C4-2B (cell line): ENCODE results near the gene SSU72.

Experiments used
- H3K27ac ChIP-seq: fragments of 450-650 bp; 2 replicates; pipeline ENCODE4 v1.5.1; 2017
- ZFX ChIP-seq: fragments of 450-650 bp; IDR thresholded peaks from 2 replicates; pipeline ENCODE4 v1.6.1; 2017
- TF ChIP-seq, protein P1 (sequence below): fragments of 450-650 bp; conservative IDR thresholded peaks from 2 replicates; pipeline ENCODE4 v1.5.1; 2017; ENCODE audit warnings: mild to moderate bottlenecking

The SSU72 gene

DNA sequence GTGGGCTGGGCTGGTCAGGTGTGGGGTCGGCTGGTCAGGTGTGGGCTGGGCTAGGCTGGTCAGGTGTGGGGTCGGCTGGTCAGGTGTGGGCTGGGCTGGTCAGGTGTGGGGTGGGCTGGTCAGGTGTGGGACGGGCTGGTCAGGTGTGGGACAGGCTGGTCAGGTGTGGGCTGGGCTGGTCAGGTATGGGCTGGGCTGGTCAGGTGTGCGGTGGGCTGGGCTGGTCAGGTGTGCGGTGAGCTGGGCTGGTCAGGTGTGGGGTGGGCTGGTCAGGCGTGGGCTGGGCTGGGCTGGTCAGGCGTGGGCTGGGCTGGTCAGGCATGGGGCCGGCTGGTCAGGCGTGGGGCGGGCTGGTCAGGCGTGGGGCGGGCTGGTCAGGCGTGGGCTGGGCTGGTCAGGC is 31.6 kb upstream of the SSU72 start:
- no peak overlapping the region for H3K27ac ChIP-seq
- no peak for TF ChIP-seq ZFX
- TF ChIP-seq, protein P1, sequence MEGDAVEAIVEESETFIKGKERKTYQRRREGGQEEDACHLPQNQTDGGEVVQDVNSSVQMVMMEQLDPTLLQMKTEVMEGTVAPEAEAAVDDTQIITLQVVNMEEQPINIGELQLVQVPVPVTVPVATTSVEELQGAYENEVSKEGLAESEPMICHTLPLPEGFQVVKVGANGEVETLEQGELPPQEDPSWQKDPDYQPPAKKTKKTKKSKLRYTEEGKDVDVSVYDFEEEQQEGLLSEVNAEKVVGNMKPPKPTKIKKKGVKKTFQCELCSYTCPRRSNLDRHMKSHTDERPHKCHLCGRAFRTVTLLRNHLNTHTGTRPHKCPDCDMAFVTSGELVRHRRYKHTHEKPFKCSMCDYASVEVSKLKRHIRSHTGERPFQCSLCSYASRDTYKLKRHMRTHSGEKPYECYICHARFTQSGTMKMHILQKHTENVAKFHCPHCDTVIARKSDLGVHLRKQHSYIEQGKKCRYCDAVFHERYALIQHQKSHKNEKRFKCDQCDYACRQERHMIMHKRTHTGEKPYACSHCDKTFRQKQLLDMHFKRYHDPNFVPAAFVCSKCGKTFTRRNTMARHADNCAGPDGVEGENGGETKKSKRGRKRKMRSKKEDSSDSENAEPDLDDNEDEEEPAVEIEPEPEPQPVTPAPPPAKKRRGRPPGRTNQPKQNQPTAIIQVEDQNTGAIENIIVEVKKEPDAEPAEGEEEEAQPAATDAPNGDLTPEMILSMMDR, result no peak

DNA sequence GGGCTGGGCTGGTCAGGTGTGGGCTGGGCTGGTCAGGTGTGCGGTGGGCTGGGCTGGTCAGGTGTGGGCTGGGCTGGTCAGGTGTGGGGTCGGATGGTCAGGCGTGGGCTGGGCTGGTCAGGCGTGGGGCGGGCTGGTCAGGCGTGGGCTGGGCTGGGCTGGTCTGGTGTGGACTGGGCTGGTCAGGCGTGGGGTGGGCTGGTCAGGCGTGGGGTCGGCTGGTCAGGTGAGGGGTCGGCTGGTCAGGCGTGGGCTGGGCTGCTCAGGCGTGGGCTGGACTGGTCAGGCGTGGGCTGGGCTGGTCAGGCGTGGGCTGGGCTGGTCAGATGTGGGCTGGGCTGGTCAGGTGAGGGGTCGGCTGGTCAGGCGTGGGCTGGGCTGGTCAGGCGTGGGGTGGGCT is 31.1 kb upstream of the SSU72 start:
- TF ChIP-seq, protein P1, result no peak
- no peak for TF ChIP-seq ZFX
- H3K27ac ChIP-seq, result no peak overlapping the region

DNA sequence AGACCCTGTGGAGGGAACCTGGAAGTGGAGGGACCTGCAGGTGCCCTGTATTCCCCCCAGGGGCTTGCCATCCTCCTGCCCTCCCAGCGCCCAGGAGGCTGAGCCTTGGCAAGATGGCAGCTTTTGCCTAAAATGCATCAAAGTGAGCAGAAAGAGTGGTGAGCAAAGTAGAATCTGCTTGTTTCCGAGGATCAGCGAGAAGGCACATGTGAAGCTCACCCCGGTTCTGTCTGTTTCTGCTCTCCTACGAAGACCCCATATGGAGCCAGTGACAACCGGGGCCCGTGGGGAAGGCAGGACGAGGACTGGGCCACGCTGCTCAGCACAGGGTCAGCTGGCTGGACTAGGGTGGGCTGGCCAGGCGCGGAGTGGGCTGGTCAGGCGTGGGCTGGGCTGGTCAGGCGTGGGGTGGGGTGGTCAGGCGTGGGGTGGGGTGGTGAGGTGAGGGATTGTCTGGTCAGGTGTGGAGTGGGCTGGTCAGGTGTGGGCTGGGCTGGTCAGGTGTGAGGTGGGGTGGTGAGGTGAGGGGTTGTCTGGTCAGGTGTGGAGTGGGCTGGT is 30.4 kb upstream of the SSU72 start:
- TF ChIP-seq ZFX, result no peak
- TF ChIP-seq, protein P1, result no peak
- H3K27ac ChIP-seq, result no peak overlapping the region

DNA sequence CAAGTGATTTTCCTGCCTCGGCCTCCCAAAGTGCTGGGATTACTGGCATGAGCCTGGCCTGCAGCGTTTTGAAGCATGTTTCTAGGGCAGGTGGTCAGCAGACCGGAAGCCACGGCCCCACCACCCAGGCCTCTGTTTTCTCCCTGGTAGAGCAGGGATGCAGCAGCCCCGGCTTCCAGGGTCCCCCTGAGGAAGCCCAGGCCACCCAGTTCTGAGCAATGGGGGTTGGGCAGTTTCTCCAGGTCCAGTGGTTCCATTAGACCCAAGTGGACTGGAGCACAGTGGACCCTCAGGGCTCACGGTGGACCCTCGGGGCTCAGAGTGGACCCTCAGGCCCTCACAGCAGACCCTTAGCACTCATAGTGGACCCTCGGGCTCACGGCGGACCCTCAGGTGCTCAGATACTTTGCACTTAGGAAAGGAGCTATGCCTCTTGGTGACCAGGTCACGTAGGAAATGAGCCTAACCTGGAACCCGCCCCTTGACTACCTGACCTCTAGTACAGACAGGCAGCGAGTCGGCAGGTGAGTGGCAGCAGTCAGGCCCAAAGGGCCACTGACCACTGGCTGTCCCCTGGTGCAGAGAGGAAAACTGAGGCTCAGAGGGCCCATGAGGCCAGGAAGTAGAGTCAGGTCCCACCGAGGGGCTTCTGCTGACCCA is 29.8 kb upstream of the SSU72 start:
- TF ChIP-seq, protein P1, result no peak
- TF ChIP-seq ZFX, result no peak
- H3K27ac ChIP-seq, result no peak overlapping the region

DNA sequence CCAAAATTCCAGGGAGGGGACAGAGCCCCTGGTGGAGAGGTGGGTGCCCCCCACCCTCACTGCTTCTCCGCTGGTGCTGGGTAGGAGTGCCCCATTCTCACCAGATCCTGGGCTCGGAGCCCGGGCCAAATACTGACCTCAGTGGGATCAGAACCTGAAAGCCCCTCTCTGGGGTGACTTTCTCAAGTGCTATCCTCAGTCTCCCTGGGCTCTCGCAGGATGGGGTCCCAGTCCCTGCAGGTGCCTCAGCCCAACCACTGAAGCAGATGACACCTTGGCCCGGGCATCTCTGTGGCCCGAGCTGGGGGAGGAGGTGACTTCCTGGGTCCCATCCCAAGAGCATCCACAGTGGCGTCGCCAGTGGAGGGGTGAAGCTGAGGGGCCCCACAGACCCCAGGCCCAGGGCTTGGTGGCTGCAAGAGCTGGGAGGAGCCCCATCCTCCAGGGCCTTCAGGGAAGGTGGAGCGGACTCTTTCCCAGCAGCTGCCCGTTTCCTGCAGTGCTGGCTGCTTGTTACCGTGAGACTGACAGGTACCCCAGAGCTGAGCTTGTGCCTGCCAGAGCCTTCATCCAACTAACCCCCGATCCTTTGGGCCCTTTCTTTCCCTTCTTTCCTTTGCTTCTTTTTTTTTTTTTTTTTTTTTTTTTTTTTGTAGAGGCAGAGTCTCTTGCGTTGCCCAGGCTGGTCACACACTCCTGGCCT is 29.2 kb upstream of the SSU72 start:
- H3K27ac ChIP-seq, result no peak overlapping the region
- TF ChIP-seq, protein P1, result no peak
- TF ChIP-seq ZFX, result no peak

DNA sequence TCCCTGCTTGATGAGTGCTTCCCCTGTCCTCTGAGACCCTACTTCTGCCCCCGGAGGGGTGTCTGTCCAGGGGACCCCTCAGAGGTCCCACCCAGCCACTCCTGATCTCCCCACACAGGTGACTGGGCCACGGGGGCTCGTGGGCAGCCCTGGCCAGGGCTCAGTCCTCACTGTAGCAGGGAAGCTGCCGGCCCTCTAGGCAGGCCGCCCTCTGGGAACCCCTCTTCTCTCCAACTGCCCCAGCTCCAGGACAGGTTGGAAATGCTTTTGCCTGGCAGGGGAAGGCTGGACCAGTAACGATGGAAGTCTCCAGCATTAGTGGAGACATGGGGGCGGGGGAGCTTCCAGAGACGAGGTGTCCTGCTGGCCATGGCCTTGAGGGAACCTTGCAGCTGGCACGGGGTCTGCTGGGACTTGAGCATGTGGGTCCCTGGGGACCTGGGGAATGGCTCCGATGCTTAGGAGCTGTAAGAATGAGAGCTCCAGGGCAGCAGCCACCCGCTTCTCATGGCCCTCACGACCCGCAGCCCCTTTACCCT is 28.4 kb upstream of the SSU72 start:
- TF ChIP-seq ZFX, result no peak
- TF ChIP-seq, protein P1, result no peak
- no peak overlapping the region for H3K27ac ChIP-seq

DNA sequence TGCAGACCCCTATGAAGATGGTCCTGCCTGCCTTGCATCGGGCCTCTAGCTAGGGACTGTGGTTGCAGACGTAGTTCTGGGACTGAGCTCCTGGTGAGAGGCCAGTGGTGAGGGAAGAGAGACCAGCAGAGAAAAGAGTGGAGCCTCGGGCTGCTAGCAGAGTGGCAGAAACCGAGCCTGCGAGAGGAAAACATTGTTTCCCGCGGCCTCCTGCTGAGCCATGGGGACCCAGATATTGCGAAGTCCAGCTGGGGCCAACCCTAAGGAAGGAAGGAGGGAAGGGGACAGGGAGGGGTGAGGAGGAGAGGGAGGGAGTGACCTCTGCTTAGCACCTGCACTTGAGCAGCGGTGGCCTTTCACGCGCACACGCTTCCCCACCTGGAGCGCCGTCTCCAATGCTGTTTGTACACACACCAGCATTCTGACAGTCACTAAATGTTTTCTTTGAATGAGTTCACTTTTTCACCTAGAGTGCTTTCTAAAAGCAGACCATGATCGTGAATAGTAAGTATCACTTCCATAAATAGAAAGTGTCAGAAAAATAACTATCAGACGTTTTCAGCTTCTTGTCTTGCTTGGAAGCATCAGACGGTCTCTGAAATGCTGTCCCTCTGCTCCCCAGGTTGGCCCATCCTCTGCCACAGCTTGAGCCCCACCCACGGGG is 27.8 kb upstream of the SSU72 start:
- TF ChIP-seq, protein P1, result no peak
- TF ChIP-seq ZFX, result no peak
- H3K27ac ChIP-seq, result no peak overlapping the region
